ENCODE results near the gene TPTE2. TPM values are rescaled to one million over a fixed set of nuclear protein-coding genes. Genes with fewer than 3 reads are reported as not detected.
"Not testable (repeated sequence)": the region's sequence is repeated elsewhere in the genome, so short reads cannot be mapped to it uniquely, and the experiment has no call there.

The TPTE2 gene
- total and polyA plus RNA-seq, 2 of the 4 experiments (the other 2 are of a cell fraction) = not detected

DNA sequence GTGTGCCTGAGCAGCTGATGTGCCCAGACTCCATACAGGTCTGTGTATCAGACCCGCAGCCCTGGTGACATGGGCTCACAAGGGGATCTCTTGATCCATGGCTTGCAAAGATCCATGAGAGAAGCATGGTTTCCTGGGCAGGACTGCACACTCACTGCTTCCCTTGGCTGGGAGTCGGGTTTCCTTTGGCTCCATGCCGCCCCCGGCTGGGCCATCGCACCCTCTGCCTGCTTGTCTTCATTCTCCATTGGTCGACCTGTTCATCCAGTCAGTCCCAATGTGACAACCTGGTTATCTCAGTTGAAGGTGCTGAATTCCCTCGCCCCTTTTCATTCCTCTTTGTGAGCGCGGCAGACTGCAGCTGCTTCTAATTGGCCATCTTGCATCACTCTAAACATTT, 101.2 kb downstream of the TPTE2 start:
- H3K14ac ChIP-seq (replicated peaks; ENCODE audit: low read depth, low read length); H2BK120ac ChIP-seq (ENCODE audit: low read depth, low read length); H3K23ac ChIP-seq (ENCODE audit: low read depth, low read length); dilution Hi-C loops (cut with HindIII; ENCODE audit: low sequenced_read_pairs, unreplicated experiment); DNase-seq; H3K56ac ChIP-seq (ENCODE audit: extremely low read depth, insufficient read depth, low read length); BruUV-seq (replicated peaks); H2BK20ac ChIP-seq (ENCODE audit: low read depth, low read length); H2BK5ac ChIP-seq (ENCODE audit: low read depth, low read length, poor library complexity, severe bottlenecking); H4K20me1 ChIP-seq (ENCODE audit: insufficient read depth, low read length); H3K27me3 ChIP-seq (ENCODE audit: control insufficient read depth, insufficient read depth, low read length); in situ Hi-C loops (cut with MboI; ENCODE audit: low sequenced_read_pairs); H4K91ac ChIP-seq (ENCODE audit: insufficient read depth, low read depth, low read length); H3K36me3 ChIP-seq (ENCODE audit: control insufficient read depth, insufficient read depth, low read length); H3K27ac ChIP-seq (ENCODE audit: insufficient read depth, low read length); H2AK5ac ChIP-seq (ENCODE audit: low read depth, low read length); H3K9me3 ChIP-seq (ENCODE audit: control insufficient read depth, insufficient read depth, low read length); POLR2A ChIA-PET (ENCODE audit: unreplicated experiment); H4K5ac ChIP-seq (ENCODE audit: low read depth, low read length); H3K4me3 ChIP-seq (ENCODE audit: insufficient read depth, low read depth, low read length); H2AFZ ChIP-seq (replicated peaks; ENCODE audit: low read length, poor library complexity); H3K9me1 ChIP-seq (ENCODE audit: insufficient read depth, low read length); H4K8ac ChIP-seq (ENCODE audit: low read depth in 2 of 2, low read length in 2 of 2); ATAC-seq (ENCODE audit: low read depth); H3K4me2 ChIP-seq (ENCODE audit: low read depth, low read length); H3K4me1 ChIP-seq (ENCODE audit: control insufficient read depth, insufficient read depth, low read length); H3K9ac ChIP-seq (ENCODE audit: low read depth, low read length); CTCF ChIA-PET; H2AK9ac ChIP-seq (replicated peaks; ENCODE audit: low read depth, low read length, poor library complexity); H3K79me1 ChIP-seq (ENCODE audit: low read depth in 1 of 2, low read length in 2 of 2); H3K18ac ChIP-seq (ENCODE audit: low read depth, low read length); H3K4ac ChIP-seq (ENCODE audit: low read depth, low read length); intact Hi-C loops (cut with micrococcal nuclease); H2BK15ac ChIP-seq (ENCODE audit: low read depth, low read length): not testable (repeated sequence)
- WGBS, 2 experiments (ENCODE audit: extremely low coverage in 2 of 2, insufficient read length in 1 of 2) = 13% methylated on average over 3 of the region's 9 CpGs; no CpG with 5 or more reads in 1 of the 2 experiments

DNA sequence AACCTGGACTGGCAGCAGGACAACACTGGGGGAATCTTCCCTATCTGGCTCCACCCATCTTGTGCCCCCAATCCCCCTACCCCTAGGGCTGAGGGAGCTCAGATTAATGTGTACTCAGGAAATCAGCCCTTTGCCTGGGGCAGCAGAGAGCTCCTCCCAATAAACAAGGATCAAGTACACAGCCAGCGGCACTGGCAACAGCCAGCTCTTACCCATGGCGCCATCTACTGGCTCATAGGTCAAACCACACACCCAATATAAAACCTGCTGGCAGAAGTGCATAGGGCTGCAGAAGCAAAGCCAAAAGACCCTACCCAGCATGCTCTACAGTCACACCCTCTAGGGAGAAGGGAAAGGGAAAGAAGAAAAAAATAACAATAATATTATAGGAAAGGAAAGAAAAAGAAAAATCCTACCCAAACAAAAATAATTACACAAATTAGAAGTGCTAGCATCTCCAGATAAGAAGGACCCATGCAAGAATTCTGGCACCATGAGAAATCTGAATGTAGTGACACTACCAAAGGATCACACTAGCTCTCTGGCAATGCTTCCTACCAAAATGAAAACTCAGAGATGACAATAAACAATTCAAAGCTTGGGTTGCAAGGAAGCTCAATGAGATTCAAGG, 122.2 kb downstream of the TPTE2 start:
- not testable (repeated sequence) for H2BK15ac ChIP-seq (ENCODE audit: low read depth, low read length); H3K56ac ChIP-seq (ENCODE audit: extremely low read depth, insufficient read depth, low read length)

More for the DNA sequence above, 122.2 kb downstream of the TPTE2 start:
- in situ Hi-C loops (cut with MboI; ENCODE audit: low sequenced_read_pairs); CTCF ChIA-PET; H3K4me1 ChIP-seq (ENCODE audit: control insufficient read depth, insufficient read depth, low read length); H4K5ac ChIP-seq (ENCODE audit: low read depth, low read length); H2AK9ac ChIP-seq (replicated peaks; ENCODE audit: low read depth, low read length, poor library complexity); H3K14ac ChIP-seq (replicated peaks; ENCODE audit: low read depth, low read length); H2BK120ac ChIP-seq (ENCODE audit: low read depth, low read length); dilution Hi-C loops (cut with HindIII; ENCODE audit: low sequenced_read_pairs, unreplicated experiment); H4K91ac ChIP-seq (ENCODE audit: insufficient read depth, low read depth, low read length); H2AFZ ChIP-seq (replicated peaks; ENCODE audit: low read length, poor library complexity); H2BK5ac ChIP-seq (ENCODE audit: low read depth, low read length, poor library complexity, severe bottlenecking); H3K9ac ChIP-seq (ENCODE audit: low read depth, low read length); H3K4me2 ChIP-seq (ENCODE audit: low read depth, low read length); H3K9me3 ChIP-seq (ENCODE audit: control insufficient read depth, insufficient read depth, low read length); H3K79me1 ChIP-seq (ENCODE audit: low read depth in 1 of 2, low read length in 2 of 2); H3K27ac ChIP-seq (ENCODE audit: insufficient read depth, low read length); H3K4ac ChIP-seq (ENCODE audit: low read depth, low read length); H3K9me1 ChIP-seq (ENCODE audit: insufficient read depth, low read length); H4K20me1 ChIP-seq (ENCODE audit: insufficient read depth, low read length); POLR2A ChIA-PET (ENCODE audit: unreplicated experiment); H3K4me3 ChIP-seq (ENCODE audit: insufficient read depth, low read depth, low read length); H3K18ac ChIP-seq (ENCODE audit: low read depth, low read length); intact Hi-C loops (cut with micrococcal nuclease); DNase-seq; H2BK20ac ChIP-seq (ENCODE audit: low read depth, low read length); H3K23ac ChIP-seq (ENCODE audit: low read depth, low read length); H3K27me3 ChIP-seq (ENCODE audit: control insufficient read depth, insufficient read depth, low read length); H4K8ac ChIP-seq (ENCODE audit: low read depth in 2 of 2, low read length in 2 of 2); BruUV-seq (replicated peaks); ATAC-seq (ENCODE audit: low read depth); H2AK5ac ChIP-seq (ENCODE audit: low read depth, low read length); H3K36me3 ChIP-seq (ENCODE audit: control insufficient read depth, insufficient read depth, low read length): not testable (repeated sequence)
- WGBS, 2 experiments (ENCODE audit: extremely low coverage in 2 of 2, insufficient read length in 1 of 2) = no CpG with 5 or more reads among the region's 2 CpGs

Data from IMR-90 (cell line).